NCI-H1694 treated with DMSO at 0.1 percent for 48 hours (cell line): ENCODE results near the gene NAA38.
"Not testable (repeated sequence)": the region's sequence is repeated elsewhere in the genome, so short reads cannot be mapped to it uniquely, and the experiment has no call there.

Experiments
- DNase-seq: peaks from one replicate; lab custom pipeline; 2025; lab: John Stamatoyannopoulos, UW

Gene NAA38

DNA sequence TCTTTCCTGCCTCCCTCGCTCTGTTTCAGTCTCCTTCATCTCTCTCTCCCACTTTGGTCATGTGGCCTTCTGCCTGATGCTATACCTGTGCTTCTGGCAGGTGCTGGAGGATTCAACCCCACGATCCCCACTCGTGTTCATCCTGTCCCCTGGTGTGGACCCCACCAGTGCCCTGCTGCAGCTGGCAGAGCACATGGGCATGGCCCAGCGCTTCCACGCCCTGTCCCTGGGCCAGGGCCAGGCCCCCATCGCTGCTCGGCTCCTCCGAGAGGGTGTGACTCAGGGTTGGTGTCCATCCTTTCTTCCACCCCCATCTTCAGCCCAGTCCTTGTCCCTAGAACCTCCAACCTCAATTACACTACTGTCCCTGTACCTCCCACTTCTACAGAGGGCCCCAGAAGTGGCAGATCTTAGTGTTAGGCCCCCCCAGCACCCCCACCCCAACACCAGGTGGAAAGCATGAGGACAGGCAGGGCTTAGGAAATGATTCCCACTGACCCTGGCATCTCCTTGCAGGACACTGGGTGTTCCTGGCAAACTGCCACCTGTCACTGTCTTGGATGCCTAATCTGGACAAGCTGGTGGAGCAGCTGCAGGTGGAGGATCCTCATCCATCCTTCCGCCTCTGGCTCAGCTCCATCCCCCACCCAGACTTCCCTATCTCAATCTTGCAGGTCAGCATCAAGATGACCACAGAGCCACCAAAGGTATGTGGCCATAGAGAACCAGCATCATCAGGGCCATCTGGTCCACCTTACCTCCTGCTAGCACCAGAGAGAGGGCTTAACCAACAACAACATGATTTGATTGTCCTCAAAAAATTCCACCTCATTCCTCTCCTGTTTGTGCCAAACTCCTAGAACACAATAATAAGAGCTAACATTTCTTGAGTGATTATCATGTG lies 33.1 kb downstream of the NAA38 start:
- DNase-seq = no peak

- no peak for DNase-seq
Measured at GRCh38 chr17:7823581-7824001, 33.8 kb downstream of the NAA38 start.

GRCh38 chr17:7822126-7822525 lies 35.2 kb downstream of the NAA38 start:
- DNase-seq = no peak

DNA sequence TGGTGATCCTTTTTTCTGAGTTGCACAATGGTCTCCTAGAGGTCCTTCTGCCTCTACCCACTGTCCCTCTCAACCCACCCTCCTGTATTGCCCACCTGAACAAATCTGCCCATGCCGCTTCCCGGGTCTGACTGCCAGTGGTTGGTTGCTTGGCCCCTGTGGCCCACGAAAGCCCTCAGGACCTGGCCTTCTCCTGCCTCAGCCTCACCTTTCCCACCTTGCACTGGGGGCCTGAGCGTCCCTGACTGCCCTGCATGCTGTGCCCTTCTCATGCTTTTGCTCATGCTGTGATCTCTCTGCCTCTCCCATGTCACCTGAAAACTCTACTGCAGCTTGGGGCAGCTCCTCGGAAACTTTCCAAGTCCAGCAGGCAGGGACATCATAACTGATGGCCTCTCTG lies 37.1 kb downstream of the NAA38 start:
- no peak for DNase-seq

- no peak for DNase-seq
Measured at GRCh38 chr17:7818746-7819645, 38.4 kb downstream of the NAA38 start.

DNA sequence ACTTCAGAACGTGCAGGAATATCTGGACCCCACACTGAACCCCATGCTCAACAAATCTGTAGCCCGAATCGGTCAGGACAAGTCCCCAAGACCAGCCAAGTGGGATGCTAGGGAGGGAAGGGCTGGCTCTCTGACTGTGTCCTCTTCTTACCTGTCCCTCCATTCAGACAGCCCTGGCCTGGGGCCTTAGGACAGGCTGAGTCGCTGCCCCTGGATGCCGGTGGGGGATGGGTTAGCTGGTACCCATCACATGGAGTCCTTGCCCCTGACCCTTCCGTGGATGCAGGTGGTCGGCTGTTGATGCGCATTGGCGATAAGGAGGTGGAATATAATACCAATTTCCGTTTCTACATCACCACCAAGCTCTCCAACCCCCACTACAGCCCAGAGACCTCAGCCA lies 39.3 kb downstream of the NAA38 start:
- no peak for DNase-seq

GRCh38 chr17:7817643-7817964 lies 39.8 kb downstream of the NAA38 start:
- DNase-seq = no peak

- DNase-seq = no peak
Measured at GRCh38 chr17:7816926-7817642, 40.3 kb downstream of the NAA38 start.

DNA sequence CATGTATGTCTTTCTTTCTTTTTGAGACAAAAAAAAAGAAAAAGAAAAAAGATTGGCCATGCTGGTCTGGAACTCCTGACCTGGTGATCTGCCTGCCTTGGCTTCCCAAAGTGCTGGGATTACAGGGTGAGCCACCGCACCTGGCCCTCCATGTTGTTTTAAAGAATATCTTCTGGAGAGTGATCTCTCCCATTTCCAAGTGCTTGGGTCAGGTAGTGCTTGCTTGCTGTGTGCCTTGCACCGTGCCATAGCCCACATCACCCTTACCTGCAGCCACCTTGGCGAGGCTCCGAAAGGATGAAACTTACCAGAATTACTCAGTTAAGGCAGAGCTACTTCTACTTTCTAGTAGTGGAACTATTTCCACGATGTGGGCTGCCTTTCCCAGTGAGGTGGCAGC lies 42.4 kb downstream of the NAA38 start:
- DNase-seq = no peak

DNA sequence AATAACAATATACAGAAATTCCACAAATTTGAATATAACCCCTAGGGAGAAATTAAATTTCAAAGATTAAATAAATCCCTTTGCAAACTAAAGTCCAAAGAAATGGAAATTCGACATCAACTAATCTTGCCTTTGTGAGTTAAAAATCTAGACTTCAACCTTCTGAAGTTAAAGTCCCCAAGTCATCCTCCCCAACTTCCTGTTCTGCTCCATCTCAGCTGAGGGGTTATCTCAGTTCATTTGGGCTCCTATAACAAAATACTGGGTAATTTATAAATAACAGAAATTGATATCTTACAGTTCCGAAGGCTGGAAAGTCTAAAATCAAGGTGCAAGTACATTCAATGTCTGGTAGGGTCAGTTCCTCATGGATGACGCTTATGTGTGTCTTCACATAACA lies 46.1 kb downstream of the NAA38 start:
- DNase-seq = no peak

GRCh38 chr17:7809791-7810343 lies 47.5 kb downstream of the NAA38 start:
- not testable (repeated sequence) for DNase-seq

DNA sequence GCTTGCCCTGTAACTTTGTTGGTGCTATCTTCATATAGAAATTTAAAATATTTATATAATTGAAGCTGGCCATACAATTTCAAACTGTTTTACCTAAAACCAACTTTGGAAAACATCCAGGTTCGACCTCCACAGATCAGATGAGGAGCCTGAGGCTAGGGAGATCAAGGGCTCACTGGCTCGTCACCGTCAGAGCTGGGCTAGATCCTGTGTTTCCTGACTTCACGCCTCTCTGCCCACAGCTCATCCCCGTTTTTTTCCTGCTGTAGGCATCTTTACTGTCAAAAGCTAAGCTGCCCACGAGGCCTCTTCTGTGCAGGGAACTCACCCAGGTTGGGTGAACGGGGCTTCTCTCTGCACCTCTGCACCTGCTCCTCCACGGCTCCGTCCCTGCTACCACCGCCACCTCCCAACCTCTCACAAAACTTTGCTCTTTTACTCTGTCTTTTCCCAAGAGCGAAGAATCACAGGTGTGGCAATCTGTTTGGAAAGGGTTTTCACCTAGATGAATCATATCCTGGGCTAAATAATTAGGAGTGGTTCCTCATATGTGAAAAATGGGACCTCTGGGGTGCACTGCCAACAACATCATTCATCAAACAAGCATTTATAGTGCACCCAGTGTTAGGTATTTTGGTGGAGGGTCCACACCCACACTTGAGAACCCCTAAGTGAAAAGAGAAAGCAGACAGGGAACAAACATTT lies 48.1 kb downstream of the NAA38 start:
- no peak for DNase-seq

GRCh38 chr17:7807206-7807605 lies 50.2 kb downstream of the NAA38 start:
- no peak for DNase-seq
